ENCODE data around the gene CRYZL1.

CRYZL1 gene

DNA sequence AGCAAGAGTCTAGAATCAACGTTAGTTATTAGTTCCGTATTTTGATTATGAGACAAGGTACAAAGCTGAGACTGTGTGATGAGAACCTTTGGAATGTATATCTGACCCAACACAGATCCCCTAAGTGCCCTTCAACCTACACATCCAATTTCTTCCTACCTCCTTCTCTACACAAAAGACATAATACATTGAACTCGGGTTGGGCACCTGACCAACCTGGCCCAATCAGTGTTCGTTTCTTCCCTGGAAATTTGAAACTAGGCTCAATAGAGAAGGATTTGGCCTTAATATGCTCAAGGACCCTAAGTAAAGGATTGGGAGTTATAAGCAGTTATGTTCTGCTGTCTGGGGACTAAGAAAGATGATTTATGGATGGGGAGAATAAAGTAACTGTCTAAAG lies 12.9 kb upstream of the CRYZL1 start:
- Mint-ChIP-seq H3K4me3 (no peak overlapping the region), H3K36me3 (ENCODE audit: low read depth) (no peaks in the 10 kb centered on the region), H3K4me1 (no peaks in the 10 kb centered on the region), H3K27ac (no peak overlapping the region), H3K27me3 (peaks cover 3% of the 10 kb centered on the region), H3K9me3 (no peaks in the 10 kb centered on the region)
- ATAC-seq (no peak), DNase-seq (no peak)

DNA sequence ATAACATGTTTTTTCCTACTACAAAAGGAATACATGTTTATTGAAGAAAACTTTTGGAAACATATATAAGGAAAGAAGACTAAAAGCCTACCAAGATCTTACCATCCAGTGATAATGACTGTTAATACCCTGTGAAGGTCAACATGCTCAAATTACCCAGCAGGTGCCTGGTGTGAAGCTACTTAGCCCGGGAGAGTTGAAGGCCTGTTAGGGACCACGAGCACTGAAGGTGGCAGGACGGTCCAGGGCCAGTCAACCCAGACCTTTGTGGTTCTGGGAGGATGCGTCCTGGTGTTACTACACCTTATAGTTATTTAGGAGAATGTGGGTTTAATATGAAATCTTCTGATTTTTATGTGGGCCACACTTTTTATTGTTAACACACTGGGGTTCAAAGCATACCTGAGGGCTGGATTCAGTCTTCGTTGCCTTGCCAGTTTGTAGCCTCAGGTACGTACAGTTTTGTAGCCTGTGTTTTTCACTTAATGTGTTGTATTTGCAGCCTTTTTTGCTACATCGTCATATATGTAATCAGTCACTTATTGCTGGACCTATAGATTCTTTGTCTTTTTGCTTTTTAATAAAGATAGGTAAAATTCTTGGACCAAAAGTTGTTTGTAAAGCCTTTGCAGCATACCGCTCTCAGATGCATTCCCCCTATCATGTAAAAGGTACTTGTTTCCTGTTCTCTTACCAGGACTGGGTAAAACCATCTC lies 10.6 kb upstream of the CRYZL1 start:
- no peak for ATAC-seq
- H3K4me1 Mint-ChIP-seq = no peaks in the 10 kb centered on the region

DNA sequence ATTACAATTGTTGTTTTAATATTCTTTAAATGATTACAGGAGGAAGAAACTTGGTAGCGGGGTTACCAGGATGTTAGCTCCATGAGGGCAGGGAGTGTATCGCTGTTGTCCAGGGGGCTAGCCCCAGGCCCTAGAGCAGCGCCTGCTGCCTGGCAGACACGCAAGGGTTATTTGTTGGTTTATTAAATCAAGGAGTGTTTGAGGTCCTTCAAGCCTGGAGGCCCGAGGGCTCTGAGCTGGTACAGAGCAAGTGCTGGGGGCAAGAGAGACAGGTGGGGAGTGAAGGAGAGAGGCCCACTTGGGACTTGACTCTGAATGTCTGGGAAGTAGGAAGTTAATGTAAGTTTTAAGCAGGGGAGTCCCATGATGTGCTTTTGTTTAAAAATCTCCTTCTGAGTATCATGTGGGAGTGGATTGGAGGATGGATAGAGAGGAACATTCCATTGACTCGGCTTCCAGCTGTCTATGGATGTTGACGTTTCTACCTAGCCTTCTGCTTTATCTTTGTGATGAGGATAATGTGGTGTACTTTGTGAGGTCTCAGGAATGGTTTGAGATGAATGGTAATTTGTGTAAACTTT lies 9.5 kb upstream of the CRYZL1 start:
- no peak overlapping the region for H3K27ac Mint-ChIP-seq
- H3K4me3 Mint-ChIP-seq = no peak overlapping the region
- H3K4me1 Mint-ChIP-seq = no peaks in the 10 kb centered on the region

More for the DNA sequence above, 10.6 kb upstream of the CRYZL1 start:
- Mint-ChIP-seq H3K36me3 (ENCODE audit: low read depth) (no peaks in the 10 kb centered on the region), H3K4me3 (no peak overlapping the region), H3K27me3 (peaks cover 3% of the 10 kb centered on the region), H3K9me3 (no peaks in the 10 kb centered on the region), H3K27ac (no peak overlapping the region)
- no peak for DNase-seq

DNA sequence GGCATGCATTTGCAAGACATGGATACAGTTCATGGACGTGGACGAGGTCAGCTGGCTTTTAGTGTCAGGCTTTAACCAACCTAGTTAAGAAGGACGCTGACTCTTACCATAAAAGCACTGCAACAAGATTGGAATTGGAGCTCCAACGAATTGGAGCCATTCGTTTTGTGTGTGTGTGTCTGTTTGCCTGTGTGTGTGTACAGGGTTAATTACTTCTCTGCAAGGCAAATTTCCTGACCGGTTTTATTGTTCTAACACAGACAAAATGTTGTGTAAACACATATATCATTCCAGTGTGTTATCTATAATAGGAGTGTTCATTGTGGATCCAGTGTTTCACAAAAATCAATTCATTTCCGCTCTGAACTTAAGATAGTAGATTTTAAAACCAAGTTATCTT lies 8.7 kb upstream of the CRYZL1 start:
- no peaks in the 10 kb centered on the region for H3K4me1 Mint-ChIP-seq
- peaks cover 1% of the 10 kb centered on the region for H3K27me3 Mint-ChIP-seq
- DNase-seq (no peak), ATAC-seq (no peak)
- H3K9me3 Mint-ChIP-seq = no peaks in the 10 kb centered on the region
- H3K4me3 Mint-ChIP-seq = no peak overlapping the region
- H3K27ac Mint-ChIP-seq = no peak overlapping the region
- no peaks in the 10 kb centered on the region for H3K36me3 Mint-ChIP-seq (ENCODE audit: low read depth)

More for the DNA sequence above, 9.5 kb upstream of the CRYZL1 start:
- no peaks in the 10 kb centered on the region for H3K36me3 Mint-ChIP-seq (ENCODE audit: low read depth)
- no peaks in the 10 kb centered on the region for H3K9me3 Mint-ChIP-seq
- peaks cover 3% of the 10 kb centered on the region for H3K27me3 Mint-ChIP-seq
- ATAC-seq (no peak), DNase-seq (no peak)

DNA sequence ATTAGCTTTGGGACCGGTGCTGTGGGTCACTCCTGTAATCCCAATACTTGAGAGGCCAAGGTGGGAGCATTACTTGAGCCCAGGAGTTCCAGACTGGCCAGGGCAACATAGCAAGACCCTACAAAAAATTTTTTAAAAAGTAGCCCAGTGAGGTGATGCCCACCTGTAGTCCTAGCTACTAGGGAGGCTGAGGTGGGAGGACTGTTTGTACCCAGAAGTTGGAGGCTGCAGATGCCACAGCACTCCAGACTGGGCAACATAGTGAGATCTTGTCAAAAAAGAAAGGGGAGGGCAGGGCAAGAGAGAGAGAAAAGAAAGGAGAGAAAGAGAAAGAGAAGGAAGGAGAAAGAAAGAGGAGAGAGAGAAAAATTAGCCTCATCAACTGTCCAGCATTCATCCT lies 7.0 kb upstream of the CRYZL1 start:
- no peak for DNase-seq
- no peaks in the 10 kb centered on the region for H3K9me3 Mint-ChIP-seq
- H3K36me3 Mint-ChIP-seq (ENCODE audit: low read depth) = no peaks in the 10 kb centered on the region
- H3K27ac Mint-ChIP-seq = no peak overlapping the region
- H3K4me3 Mint-ChIP-seq = no peak overlapping the region
- no peak for ATAC-seq
- H3K27me3 Mint-ChIP-seq = peaks cover 17% of the 10 kb centered on the region
- H3K4me1 Mint-ChIP-seq = peaks cover 3% of the 10 kb centered on the region

DNA sequence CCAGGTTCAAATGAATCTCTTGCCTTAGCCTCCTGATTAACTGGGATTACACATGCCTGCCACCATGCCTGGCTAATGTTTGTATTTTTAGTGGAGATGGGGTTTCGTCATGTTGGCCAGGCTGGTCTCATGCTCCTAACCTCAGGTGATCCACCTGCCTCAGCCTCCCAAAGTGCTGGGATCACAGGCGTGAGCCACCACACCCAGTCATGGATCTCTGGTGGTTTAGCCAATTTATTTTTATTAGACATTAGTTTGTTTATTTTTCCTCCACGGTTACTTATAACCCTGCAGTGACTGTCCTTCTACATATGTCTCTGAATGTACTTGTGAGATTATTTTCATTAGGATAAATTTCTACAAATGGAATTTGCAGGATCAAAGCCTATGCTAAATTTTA lies 6.0 kb upstream of the CRYZL1 start:
- H3K4me1 Mint-ChIP-seq = peaks cover 7% of the 10 kb centered on the region
- H3K36me3 Mint-ChIP-seq (ENCODE audit: low read depth) = no peaks in the 10 kb centered on the region
- H3K27ac Mint-ChIP-seq = no peak overlapping the region
- DNase-seq = no peak
- H3K9me3 Mint-ChIP-seq = no peaks in the 10 kb centered on the region
- H3K27me3 Mint-ChIP-seq = peaks cover 22% of the 10 kb centered on the region
- no peak for ATAC-seq
- no peak overlapping the region for H3K4me3 Mint-ChIP-seq

DNA sequence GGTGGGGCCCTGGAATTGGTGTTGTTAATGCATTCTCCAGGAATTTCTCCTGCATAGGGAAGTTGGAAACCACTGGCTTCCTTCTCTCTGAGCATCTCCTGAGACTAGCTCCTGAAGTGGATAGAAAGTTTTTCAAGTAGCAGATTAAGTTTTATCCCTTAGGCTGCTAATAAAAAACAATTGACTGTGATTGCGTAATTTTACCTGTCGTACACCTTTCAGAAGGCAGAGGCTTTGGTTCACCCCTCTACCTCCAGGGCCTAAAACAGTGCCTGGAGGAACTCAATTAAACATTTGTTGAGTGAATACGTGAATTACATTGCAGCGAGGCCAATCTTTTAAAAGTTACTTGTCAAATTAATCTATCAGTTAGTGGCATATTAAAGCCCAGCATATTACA lies 4.2 kb upstream of the CRYZL1 start:
- DNase-seq = no peak
- Mint-ChIP-seq H3K4me1 (peaks cover 7% of the 10 kb centered on the region), H3K27me3 (peaks cover 24% of the 10 kb centered on the region), H3K36me3 (ENCODE audit: low read depth) (no peaks in the 10 kb centered on the region), H3K27ac (no peak overlapping the region), H3K9me3 (no peaks in the 10 kb centered on the region), H3K4me3 (no peak overlapping the region)
- no peak for ATAC-seq

DNA sequence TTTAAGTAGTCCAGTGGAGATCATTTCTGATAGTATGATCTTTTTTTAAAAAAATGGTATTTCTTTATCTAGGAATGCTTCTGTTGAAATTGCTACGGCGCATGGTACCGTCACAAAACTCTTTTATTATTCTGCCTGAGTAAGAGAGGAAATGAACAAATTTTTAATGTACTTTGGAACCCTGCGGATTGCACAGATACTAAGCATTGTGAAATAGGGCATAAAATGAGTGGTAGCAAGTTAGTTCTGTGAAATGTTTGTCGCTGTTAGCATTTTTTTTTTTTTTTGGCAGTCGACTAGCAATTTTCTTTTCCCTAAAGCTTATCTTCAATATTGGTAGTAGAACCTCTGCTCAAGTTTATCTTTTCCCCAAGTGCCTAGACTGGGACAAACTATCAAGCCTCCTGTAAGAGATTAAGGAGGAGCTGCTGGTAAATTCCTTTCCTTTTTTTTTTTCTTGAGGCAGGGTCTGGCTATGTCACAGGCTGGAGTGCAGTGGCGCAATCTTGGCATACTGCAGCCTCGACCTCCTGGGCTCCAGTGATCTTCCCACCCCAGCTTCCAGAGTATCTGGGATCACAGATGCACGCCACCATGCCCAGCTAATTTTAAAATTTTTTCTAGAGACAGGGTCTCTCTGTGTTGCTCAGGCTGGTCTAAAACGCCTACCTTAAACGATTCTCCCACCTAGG lies 3.0 kb upstream of the CRYZL1 start:
- H3K4me1 Mint-ChIP-seq = peaks cover 13% of the 10 kb centered on the region
- H3K9me3 Mint-ChIP-seq = no peaks in the 10 kb centered on the region
- no peaks in the 10 kb centered on the region for H3K36me3 Mint-ChIP-seq (ENCODE audit: low read depth)
- H3K27me3 Mint-ChIP-seq = peaks cover 24% of the 10 kb centered on the region
- ATAC-seq = no peak
- H3K27ac Mint-ChIP-seq = no peak overlapping the region
- H3K4me3 Mint-ChIP-seq = no peak overlapping the region
- no peak for DNase-seq

DNA sequence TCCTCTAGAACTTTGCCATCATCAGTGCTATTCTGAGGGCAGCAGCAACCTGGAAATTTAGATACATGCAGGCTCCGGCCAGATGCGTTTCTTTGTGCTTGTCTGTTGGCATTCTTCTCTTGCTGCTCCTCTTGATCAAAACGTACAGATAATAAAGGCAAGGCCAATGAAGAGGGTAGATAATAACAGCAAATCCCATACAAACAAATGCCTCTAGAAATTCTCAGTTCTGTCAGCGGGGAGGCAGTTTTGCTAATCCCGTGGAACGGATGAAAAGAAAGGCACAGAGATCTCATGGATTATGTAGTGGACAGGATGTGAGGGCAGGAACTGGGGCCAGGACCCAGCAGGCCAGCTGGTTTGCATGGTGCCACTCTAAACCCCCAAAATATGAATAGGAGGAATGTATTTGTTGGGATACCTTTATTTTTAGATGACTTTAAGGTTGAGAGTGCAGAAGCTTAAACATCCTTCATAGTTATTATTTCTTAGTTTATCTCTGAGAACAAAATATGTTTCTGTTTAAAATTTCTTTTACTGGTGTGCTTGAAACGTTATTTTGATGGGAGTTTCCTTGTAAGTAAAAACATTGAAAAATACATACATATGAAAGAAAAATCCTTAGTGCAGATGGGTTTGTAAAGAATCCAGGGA lies 2.2 kb upstream of the CRYZL1 start:
- no peak overlapping the region for H3K27ac Mint-ChIP-seq
- peak overlapping the region; percentile 82 for H3K4me3 Mint-ChIP-seq
- H3K9me3 Mint-ChIP-seq = no peaks in the 10 kb centered on the region
- H3K36me3 Mint-ChIP-seq (ENCODE audit: low read depth) = no peaks in the 10 kb centered on the region
- no peak for ATAC-seq
- H3K4me1 Mint-ChIP-seq = peaks cover 13% of the 10 kb centered on the region
- DNase-seq = no peak
- peaks cover 24% of the 10 kb centered on the region for H3K27me3 Mint-ChIP-seq

DNA sequence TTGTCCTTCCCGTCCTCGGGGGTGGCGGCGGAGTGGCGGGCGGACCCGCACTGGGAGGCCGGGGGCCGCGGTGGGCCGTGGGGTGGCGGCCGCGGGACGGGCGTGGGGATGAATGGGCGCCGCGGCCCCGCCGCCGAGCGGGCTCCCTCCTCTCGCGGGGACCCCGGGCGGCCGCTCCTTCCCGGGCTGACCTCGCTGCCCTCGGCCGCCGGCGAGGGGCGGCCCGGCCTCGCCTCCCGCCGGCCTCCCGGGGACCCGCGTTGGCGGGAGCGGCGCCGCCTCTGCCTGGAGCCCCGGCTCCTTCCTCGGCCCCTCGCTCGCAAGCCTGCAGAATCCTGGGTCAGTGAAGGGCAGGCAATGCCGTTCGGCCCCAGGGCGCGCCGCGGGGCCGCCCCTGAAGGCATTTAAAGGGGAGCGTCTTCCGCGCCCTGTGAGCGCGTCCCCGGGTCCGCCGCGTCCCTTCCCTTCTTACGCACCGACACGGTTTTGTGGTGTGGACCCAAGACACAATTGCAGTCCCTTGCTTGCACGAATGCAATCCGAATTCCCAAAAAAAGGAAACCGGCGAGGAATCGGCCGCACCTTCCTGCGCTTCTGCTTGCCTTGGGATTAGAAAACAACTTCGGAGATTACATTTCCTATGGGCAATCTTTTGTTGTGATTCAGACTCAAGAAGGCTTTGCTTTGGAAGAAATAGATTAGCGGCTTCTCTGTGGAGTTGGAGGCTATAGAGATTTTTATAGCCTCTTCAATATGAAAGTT lies 1.5 kb upstream of the CRYZL1 start:
- Mint-ChIP-seq H3K27ac (no peak overlapping the region), H3K4me3 (peak overlapping the region; percentile 82), H3K9me3 (no peaks in the 10 kb centered on the region), H3K4me1 (peaks cover 13% of the 10 kb centered on the region), H3K27me3 (peaks cover 24% of the 10 kb centered on the region), H3K36me3 (ENCODE audit: low read depth) (no peaks in the 10 kb centered on the region)
- DNase-seq (peak; percentile 33), ATAC-seq (no peak)

DNA sequence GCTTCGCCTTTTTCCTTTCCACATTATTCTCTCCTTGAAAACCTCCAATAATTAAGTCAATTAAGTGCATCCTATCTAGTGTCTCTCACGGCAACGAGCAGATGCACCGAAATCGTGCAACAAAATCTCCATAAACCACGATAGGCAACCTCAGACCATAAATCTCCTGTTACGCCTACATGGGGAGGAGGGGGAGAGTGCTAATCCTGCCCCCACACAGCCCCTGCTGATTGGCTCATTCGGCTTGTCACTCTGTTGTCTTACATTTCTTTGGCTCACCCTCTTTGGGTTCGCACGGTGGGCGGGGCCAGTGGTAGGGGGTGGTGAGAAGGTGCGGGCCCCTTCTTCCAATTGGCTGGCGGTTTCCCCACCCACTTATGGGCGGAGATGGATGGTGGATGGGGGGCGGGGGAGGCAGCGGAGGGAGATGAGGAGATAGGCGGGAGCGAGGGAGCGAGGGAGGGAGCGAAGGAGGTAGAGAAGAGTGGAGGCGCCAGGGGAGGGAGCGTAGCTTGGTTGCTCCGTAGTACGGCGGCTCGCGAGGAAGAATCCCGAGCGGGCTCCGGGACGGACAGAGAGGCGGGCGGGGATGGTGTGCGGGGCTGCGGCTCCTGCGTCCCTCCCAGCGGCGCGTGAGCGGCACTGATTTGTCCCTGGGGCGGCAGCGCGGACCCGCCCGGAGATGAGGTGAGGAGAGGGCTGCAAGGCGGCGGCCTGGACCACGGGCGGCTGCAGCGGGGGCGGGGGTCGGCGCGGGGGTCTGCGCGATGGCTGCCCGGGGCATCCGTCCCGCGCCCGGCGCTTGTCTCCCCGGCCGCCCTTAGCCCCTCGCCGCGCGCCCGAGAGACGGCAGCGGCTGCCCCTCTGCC lies 720 bp upstream of the CRYZL1 start, which contains the start of gene ITSN1:
Gene ITSN1, plus strand, starts transcription at position 475 of the 869 bp plus-strand sequence. CDS start 76,328 bp downstream, outside the sequence.
- H3K36me3 Mint-ChIP-seq (ENCODE audit: low read depth) = peaks cover 2% of the 10 kb centered on the region

DNA sequence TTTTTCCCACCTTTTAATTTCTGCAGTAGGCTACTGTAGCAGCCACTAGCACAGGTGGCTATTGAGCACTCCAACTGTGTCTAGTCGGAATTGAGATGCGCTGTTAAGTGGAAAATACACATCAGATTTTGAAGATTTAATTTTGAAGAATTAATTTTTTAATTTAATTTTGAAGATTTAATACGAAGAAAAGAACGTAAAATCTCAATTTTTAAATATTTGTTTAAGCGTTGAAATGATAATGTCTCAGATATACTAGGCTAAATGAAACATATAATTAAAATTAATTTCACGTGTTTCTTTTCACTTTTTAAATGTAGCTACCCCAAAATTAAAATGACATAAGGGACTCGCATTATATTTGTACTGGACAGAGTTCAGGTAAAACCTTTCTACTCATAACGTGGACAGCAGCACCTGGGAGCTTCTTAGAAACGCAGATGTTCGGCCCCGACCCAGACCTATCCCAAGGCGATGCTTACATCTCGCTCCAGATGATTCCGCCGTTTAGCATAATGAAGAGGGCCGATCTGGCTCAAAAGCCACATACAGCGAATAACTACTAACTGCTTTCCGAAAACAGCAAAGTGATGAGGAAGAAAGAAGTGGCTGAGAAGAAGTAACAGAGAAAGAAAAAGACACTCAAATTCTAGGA lies 717 bp downstream of the CRYZL1 start:
- peaks cover 7% of the 10 kb centered on the region for H3K36me3 Mint-ChIP-seq (ENCODE audit: low read depth)
- ATAC-seq = no peak
- H3K27ac Mint-ChIP-seq = peak overlapping the region; percentile 93
- H3K27me3 Mint-ChIP-seq = peaks cover 23% of the 10 kb centered on the region
- peaks cover 22% of the 10 kb centered on the region for H3K4me1 Mint-ChIP-seq
- peak overlapping the region; percentile 87 for H3K4me3 Mint-ChIP-seq
- no peaks in the 10 kb centered on the region for H3K9me3 Mint-ChIP-seq
- no peak for DNase-seq

More for the DNA sequence above, 720 bp upstream of the CRYZL1 start, which contains the start of gene ITSN1:
- peak; percentile 100 for DNase-seq
- Mint-ChIP-seq H3K27me3 (peaks cover 24% of the 10 kb centered on the region), H3K4me1 (peaks cover 15% of the 10 kb centered on the region), H3K9me3 (no peaks in the 10 kb centered on the region), H3K27ac (peak within 1 kb of the TSS; percentile 93), H3K4me3 (peak within 1 kb of the TSS; percentile 87)
- peak; percentile 92 for ATAC-seq

DNA sequence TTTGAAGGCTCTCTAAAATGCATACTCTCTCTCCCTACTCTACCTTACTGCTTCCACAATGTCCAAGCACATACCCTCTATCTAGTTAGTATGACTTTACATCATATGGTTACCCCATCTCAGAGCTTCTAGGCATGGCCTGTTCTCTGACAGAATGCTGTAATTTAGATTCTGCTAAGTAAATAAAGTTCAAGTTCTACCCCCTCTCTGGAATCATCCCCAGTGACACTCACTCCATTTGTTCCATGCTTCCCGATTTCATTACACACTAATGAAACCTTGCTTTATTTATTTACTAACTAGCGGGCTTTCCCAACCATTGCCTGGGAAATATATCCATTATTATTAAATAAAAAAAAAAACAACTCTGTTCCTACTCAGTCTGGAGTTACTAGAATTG lies 7.3 kb downstream of the CRYZL1 start:
- Mint-ChIP-seq H3K9me3 (no peaks in the 10 kb centered on the region), H3K27ac (no peak overlapping the region), H3K36me3 (ENCODE audit: low read depth) (peaks cover 20% of the 10 kb centered on the region), H3K27me3 (no peaks in the 10 kb centered on the region), H3K4me3 (no peak overlapping the region), H3K4me1 (peaks cover 9% of the 10 kb centered on the region)
- DNase-seq (no peak), ATAC-seq (no peak)
